Tibial nerve (tissue), 4 donors: Measurements from ENCODE around the gene CSE1L. TPM values are rescaled to one million over a fixed set of nuclear protein-coding genes. Genes with fewer than 3 reads are reported as not detected.
A peak's percentile ranks its signal among the peaks of the same experiment; 100 is the strongest.

ENCODE experiments used
- DNase-seq, 2 donors: peaks; one replicate each; pipeline ENCODE4 v3.0.0-alpha.2; 2019; ENCODE audit warnings: low spot score in 2 of 2
- H3K27ac ChIP-seq, 4 donors: fragments of 200-600 bp; sonication (generic) in 3 of 4; one replicate each; pipeline ENCODE4 v1.5.1; 2017 to 2019; ENCODE audit warnings: mild to moderate bottlenecking in 1 of 4
- H3K27me3 ChIP-seq, 2 donors: fragments of 200-600 bp; sonication (generic) in 1 of 2; one replicate each; pipeline versions ENCODE4 v1.5.1 to v1.6.0; 2017 to 2019
- H3K36me3 ChIP-seq, 3 donors: fragments of 200-600 bp; sonication (generic); one replicate each; pipeline ENCODE4 v1.5.1; 2018 to 2019
- H3K4me1 ChIP-seq, 4 donors: fragments of 200-600 bp; sonication (generic) in 3 of 4; one replicate each; pipeline ENCODE4 v1.5.1; 2017 to 2019
- H3K4me3 ChIP-seq, 4 donors: fragments of 200-600 bp; sonication (generic) in 3 of 4; one replicate each; pipeline ENCODE4 v1.5.1; 2017 to 2019; ENCODE audit warnings: mild to moderate bottlenecking in 1 of 4, moderate library complexity in 1 of 4
- H3K9me3 ChIP-seq, 4 donors: fragments of 200-600 bp; sonication (generic) in 3 of 4; one replicate each; pipeline ENCODE4 v1.5.1; 2017 to 2019
- CTCF ChIP-seq, 5 experiments: fragments of 200-600 bp in 3 of 5; fragments of 450-650 bp in 2 of 5; sonication (generic) in 3 of 5; IDR thresholded peaks; one replicate each; pipeline ENCODE4 v1.5.1; 2016 to 2019; ENCODE audit warnings: antibody characterized with exemption in 5 of 5, mild to moderate bottlenecking in 3 of 5, moderate library complexity in 2 of 5
- EP300 ChIP-seq, 2 donors: sonication (generic); formaldehyde crosslinking; IDR thresholded peaks; one replicate each; pipeline ENCODE4 v1.6.1; 2017; ENCODE audit warnings: antibody characterized with exemption in 2 of 2, mild to moderate bottlenecking in 1 of 2
- POLR2A ChIP-seq, 2 donors: fragments of 450-650 bp; IDR thresholded peaks; one replicate each; pipeline ENCODE4 v1.6.1; 2017; ENCODE audit warnings: antibody characterized with exemption in 2 of 2, mild to moderate bottlenecking in 2 of 2, moderate library complexity in 2 of 2
- WGBS, 2 donors: methylation state at CpG; one replicate each; pipeline ENCODE4 v1.1.5; 2018; 5-methylcytosine and 5-hydroxymethylcytosine counted together
- total RNA-seq, 4 donors: library from RNA; depleted of rRNA; stranded (reverse); fragments of >200 nt; gene quantifications; one replicate each; pipeline ENCODE4 v1.1.0, GENCODE V29; 2016

CSE1L gene
- total RNA-seq, 4 donors from 2014 or later, result 23.9 to 42.0 (median 38.5) TPM

- no peak for DNase-seq
- H3K36me3 ChIP-seq, result peaks cover 0 to 83% (median 12%) of the 10 kb centered on the region in 3 donors
- TF ChIP-seq EP300 (IDR thresholded peaks at IDR 0.05) (no peak), CTCF (IDR thresholded peaks at IDR 0.05) (no peak), POLR2A (IDR thresholded peaks at IDR 0.05) (no peak)
These were observed 15.0 kb upstream of the CSE1L start for GRCh38 chr20:49030954-49031619.

GRCh38 chr20:49032455-49032854, 13.7 kb upstream of the CSE1L start:
- no peak for DNase-seq
- peaks cover 0 to 73% (median 12%) of the 10 kb centered on the region in 3 donors for H3K36me3 ChIP-seq
- no peaks in the 10 kb centered on the region for H3K9me3 ChIP-seq
- no peaks in the 10 kb centered on the region for H3K4me1 ChIP-seq
- WGBS, 2 donors, result 97 to 98% methylated on average over 8 of the region's 8 CpGs
- no peak overlapping the region for H3K4me3 ChIP-seq
- TF ChIP-seq EP300 (IDR thresholded peaks at IDR 0.05), result no peak
- no peak for TF ChIP-seq CTCF (IDR thresholded peaks at IDR 0.05)
- no peak for TF ChIP-seq POLR2A (IDR thresholded peaks at IDR 0.05)
- H3K27me3 ChIP-seq, result no peaks in the 10 kb centered on the region
- no peak overlapping the region for H3K27ac ChIP-seq

More at GRCh38 chr20:49030954-49031619, 15.0 kb upstream of the CSE1L start:
- Histone ChIP-seq H3K4me1 (no peaks in the 10 kb centered on the region), H3K4me3 (no peak overlapping the region), H3K27me3 (no peaks in the 10 kb centered on the region), H3K9me3 (no peaks in the 10 kb centered on the region), H3K27ac (peak overlapping the region in 2 of 4 donors; percentile 16 to 40)
- 62 to 64% methylated on average over 6 of the region's 6 CpGs for WGBS, 2 donors

- Histone ChIP-seq H3K36me3 (peaks cover 0 to 56% (median 3%) of the 10 kb centered on the region in 3 donors), H3K27me3 (no peaks in the 10 kb centered on the region), H3K4me3 (no peak overlapping the region), H3K9me3 (no peaks in the 10 kb centered on the region), H3K4me1 (no peaks in the 10 kb centered on the region), H3K27ac (no peak overlapping the region)
- TF ChIP-seq POLR2A (IDR thresholded peaks at IDR 0.05), result no peak
- TF ChIP-seq EP300 (IDR thresholded peaks at IDR 0.05), result no peak
- TF ChIP-seq CTCF (IDR thresholded peaks at IDR 0.05), result no peak
- DNase-seq, result no peak
- 93 to 97% methylated on average over 7 of the region's 7 CpGs for whole genome bisulfite sequencing, 2 donors
These were observed 11.9 kb upstream of the CSE1L start for GRCh38 chr20:49034070-49034732.

- peaks cover 0 to 29% (median 0%) of the 10 kb centered on the region in 3 donors for H3K36me3 ChIP-seq
- no peak for DNase-seq
- no peak for TF ChIP-seq EP300 (IDR thresholded peaks at IDR 0.05)
- TF ChIP-seq CTCF (IDR thresholded peaks at IDR 0.05), result no peak
- no peak for TF ChIP-seq POLR2A (IDR thresholded peaks at IDR 0.05)
- 52 to 59% methylated on average over 3 of the region's 3 CpGs for WGBS, 2 donors
- H3K4me1 ChIP-seq, result no peaks in the 10 kb centered on the region
- no peaks in the 10 kb centered on the region for H3K9me3 ChIP-seq
- no peaks in the 10 kb centered on the region for H3K27me3 ChIP-seq
- H3K4me3 ChIP-seq, result no peak overlapping the region
- no peak overlapping the region for H3K27ac ChIP-seq
These were observed 8.1 kb upstream of the CSE1L start for GRCh38 chr20:49037962-49038387.

- no peak for DNase-seq
- Histone ChIP-seq H3K4me1 (no peaks in the 10 kb centered on the region), H3K27ac (no peak overlapping the region), H3K4me3 (no peak overlapping the region), H3K27me3 (no peaks in the 10 kb centered on the region), H3K36me3 (peaks cover 0 to 11% (median 0%) of the 10 kb centered on the region in 3 donors), H3K9me3 (no peaks in the 10 kb centered on the region)
- TF ChIP-seq POLR2A (IDR thresholded peaks at IDR 0.05) (no peak), EP300 (IDR thresholded peaks at IDR 0.05) (no peak), CTCF (IDR thresholded peaks at IDR 0.05) (no peak)
- WGBS, 2 donors, result 79 to 86% methylated on average over 5 of the region's 5 CpGs
These were observed 6.3 kb upstream of the CSE1L start for GRCh38 chr20:49039854-49040253.
